Amniotic stem cell (primary cell): ENCODE results near the gene TLR9.

Source experiments
- DNase-seq: peaks from one replicate; lab custom pipeline; 2025; lab: John Stamatoyannopoulos, UW

Gene TLR9

DNA sequence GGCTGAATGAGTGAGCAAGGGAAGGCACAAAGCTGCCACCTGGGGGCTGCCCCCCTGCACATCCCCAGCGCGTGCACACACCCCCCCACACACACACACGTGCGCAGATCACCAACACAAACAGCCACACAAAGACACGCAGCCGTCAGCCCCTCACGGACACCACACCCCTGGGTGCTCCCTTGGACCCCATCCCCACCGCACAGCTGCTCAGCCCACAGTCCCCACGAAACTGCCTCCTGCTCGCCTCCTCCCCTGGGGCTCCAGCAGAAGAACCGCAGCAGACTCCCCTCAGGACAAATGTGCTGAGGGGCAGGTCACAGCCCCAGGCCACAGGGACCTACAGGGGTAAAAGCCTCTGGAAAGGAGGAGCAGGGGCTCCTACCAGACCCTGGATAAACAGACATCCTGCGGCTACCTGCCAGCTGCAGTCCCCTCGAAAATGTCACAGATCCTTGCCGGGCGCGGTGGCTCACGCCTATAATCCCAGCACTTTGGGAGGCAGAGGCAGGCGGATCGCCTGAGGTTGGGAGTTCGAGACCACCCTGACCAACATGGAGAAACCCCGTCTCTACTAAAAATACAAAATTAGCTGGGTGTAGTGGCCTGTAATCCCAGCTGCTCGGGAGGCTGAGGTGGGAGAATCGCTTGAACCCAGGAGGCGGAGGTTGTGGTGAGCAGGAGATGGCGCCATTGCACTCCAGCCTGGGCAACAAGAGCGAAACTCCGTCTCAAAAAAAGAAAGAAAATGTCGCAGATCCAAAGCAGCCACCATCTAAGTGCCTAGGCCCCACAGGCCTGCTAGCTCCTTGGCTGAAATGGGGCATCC is 7.0 kb upstream of the TLR9 start:
- DNase-seq = no peak

DNA sequence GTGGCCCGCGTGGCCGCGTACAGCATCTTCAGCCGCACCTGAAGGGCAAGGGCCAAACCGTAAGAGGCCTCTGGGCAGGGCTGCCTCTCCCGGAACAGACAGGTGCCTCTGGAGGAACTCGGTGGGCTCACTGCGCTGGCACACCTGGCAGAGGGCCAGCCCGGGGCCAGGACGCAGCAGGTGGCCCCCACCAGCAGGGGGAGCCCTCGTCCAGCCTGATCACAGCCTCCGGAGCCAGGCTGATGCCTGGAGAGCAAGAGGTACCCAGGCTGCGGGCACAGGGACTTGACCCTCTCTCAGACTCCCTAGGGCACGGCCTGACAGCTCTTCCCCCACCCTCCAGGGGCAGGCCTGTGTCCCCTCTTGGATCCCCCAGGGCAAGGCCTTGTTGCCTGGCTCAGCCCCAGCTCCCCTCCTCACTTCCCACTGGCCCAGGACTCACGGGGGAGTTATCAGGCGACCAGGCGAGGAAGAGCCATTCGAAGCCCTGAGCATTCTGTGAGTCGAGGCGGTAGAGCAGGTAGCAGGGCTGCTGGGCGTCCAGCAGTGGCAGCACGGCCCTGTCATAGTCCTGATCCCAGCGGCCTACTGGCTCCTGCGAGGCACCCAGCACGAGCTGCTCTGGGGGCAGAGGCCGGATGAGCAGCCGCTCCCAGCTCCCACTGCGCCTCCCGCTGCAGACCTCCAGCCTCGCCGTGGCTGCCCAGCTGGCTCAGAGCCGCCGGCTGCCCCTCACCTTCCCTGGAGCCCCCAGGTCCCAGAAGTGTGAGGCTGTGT is 6.2 kb upstream of the TLR9 start:
- DNase-seq = no peak

DNA sequence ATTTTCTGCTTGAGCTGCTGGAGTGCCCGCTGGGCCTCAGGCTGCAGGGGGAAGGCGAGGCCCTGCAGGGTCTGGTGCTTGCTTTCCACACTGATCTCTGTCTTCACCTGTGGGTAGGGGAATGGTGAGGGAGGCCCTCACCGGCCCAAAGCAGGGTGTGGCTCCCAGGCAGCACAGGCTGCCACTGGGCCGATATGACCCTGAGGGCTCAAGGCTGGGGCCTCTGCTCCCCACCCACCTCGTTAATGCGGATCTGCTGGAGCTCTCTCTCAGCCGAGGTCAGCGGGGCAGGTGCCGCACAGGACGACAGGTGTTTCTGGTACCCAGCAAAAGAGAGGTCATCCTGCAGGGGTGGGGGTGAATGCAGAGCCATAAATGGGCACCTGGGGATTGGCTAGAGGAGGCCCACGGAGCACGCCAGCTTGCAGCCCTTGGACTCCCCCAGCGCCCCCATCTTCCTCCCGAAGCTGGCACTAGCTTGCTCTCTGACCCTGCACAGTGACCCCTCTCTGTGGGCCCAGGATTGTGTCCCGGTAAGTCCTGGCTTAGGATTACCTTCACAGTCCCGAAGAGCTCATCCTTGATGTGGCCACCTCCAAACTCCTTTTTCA is 5.5 kb upstream of the TLR9 start:
- no peak for DNase-seq

DNA sequence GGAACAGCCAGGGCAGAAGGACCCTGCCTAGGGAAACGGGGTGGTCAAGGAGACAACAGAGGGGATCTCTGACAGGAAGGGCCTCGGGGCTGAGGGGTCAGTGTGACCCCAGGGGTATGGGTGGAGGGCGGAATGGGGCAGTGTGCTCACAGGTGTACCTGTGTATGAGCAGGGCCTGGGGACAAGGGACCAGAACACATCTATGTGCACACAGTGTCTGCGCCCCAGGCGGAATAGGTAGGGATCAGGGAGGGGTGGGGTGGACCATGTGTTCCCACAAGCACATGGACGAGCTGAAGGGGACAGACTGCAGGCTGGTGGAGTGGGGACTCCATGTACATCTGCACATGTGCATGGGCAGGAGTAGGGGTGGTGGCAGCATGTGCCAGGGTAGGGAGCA is 5.0 kb upstream of the TLR9 start:
- DNase-seq = no peak

DNA sequence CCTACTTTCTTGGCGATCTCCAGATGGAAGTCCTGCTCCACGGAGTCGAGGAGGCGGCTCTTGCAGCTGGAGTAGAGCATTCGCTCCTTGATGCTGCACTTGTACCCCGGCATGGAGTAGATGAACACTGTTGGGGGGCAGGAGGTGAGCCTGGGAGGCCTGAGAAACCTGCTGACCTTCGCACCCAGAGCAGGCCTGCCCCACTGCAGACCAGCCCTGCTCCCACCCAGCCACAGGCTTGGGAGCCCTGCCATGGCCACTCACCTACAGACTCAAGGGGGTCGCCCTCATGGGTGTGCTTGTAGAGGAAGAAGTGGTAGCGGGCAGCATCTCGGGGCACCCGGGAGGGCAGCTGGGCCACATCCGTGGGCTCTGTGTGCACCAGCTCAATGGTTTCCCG is 4.2 kb upstream of the TLR9 start:
- DNase-seq = no peak

DNA sequence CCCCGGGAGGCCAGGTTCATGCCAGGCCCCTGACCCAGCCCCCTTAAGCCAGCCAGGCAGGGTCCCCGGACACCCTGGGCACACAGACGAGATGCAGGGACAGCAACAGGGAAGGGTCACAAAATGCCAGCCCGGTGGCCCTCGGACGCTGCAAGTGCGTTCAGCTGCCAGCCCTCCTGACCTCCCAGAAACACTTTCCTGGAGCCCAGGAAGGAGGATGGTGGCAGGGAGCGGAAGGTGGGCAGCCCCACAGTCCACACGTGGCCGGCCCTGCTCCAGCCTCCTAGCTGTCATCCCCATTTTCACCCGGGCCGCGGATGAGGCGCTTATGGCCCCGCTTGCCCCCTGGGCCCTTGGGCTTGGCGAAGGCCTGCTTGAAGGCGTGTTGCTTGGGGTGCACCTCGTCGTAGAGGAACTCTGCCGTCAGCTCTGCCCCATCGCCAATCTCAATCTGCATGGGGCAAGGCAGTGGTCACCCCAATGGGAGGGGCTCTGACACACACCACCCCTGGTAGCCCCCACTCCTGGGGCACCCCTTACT is 3.4 kb upstream of the TLR9 start:
- DNase-seq = no peak

DNA sequence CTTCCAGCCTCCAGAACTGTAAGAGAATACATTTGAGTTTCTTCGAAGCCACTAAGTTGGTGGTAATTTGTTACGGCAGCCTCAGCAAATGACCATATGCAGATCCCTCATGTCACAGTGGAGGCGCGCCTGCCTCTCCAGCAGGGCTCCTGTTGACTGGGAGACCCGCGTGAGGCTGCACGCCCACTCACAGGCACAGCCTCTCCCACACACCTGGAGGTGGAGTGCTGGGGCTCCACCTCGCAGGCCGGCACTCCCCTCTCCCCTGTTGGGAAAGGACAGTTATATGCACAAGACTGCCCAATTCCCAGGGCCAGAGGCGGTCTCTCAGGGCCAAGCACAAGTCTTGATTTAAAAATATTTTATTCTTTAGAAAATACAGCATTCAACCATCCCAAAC is 2.8 kb upstream of the TLR9 start:
- no peak for DNase-seq

DNA sequence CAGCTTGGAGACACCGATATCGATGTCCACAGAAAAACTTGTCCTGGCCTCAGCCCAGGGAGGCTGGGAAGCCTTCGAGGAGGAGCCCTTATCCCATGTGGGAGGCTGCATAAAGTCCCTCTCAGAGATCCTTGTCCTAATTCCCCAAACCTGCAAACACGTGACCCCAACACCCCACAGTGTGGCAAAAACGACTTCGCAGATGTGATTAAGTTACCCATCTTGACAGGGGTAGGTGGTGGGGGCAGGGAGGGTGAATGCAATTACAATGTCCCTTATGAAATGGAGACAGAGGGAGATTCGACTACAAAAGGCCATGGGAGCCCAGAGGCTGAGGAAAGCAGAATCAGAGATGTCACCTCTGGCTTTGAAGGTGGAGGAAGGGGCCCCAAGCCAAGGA is 2.3 kb upstream of the TLR9 start:
- DNase-seq = no peak

DNA sequence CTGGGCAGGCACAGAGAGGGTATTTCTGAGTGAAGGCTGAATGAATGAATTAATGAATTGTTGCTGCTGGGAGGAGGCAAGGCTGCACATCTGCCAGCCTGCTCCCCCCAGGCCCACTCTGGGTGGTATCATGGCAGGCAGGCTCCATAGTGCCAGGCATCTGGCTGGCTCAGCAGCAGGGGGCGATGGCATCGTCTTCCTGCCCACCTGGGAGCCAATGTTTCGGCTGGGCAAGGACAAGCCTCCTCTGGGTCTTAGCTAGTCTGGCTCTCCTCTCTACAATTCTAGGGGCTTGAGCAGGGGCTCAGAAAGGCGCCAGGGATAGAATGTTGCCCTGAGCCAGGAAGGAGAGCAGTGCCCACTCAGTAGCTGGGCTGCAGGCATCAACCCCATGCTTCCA is 1.7 kb upstream of the TLR9 start:
- no peak for DNase-seq

DNA sequence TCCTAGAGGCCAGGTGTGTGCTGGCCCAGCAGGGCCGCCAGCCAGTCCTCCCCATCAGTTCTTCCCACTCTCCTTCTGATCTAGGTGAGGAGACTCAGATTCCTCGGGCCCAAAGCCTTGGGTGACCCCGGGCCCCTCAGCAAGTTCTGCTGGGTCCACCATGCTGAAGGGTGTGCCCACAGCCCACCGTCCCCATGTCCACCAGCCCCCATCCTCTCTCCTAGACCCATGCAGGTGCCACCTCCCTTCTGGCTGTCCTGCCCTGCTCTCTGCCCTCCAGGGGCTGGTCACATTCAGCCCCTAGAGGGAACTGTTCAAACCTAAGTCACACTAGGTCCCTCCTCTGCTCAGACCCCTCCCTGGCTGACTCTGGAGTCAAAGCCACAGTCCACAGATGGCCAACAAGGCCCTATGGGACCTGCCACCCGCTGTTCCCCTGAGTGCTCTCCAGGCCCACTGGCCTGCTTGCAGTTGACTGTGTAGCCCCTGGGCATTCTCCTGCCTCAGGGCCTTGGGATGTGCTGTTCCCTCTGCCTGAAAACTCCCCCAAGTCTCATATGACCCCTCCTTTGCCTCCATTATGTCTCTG is 878 bp upstream of the TLR9 start:
- DNase-seq = no peak

DNA sequence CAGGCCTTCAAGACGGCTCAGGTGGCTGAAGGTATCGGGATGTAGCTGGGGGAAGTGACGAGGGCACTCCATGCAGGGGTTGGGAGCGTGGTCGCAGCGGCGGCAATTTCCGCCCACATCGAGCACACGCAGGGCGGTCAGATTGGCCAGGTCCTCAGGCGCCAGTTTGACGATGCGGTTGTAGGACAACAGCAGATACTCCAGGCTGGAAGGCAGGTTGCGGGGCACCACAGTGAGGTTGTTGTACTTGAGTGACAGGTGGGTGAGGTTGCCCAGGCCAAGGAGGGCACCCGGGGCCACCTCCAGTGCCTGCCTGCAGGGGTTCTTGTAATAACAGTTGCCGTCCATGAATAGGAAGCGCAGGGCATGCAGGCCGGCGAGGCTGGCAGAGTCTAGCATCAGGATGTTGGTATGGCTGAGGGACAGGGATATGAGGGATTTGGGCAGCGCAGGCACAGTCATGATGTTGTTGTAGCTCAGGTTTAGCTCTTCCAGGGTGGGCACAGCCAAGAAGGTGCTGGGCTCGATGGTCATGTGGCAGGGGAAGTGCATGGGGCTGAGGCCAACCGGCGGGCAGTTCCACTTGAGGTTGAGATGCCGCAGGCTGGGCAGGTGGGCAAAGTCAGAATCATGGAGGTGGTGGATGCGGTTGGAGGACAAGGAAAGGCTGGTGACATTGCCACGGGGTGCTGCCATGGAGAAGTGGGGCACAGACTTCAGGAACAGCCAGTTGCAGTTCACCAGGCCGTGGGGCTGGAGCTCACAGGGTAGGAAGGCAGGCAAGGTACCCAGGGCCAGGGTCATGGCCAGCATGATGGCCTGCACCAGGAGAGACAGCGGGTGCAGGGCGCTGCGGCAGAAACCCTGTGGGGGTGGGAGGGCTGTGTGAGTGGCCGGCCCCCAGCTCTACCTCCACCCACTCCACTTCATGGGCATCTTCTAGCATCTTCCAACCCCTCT is 1.7 kb downstream of the TLR9 start:
- no peak for DNase-seq

DNA sequence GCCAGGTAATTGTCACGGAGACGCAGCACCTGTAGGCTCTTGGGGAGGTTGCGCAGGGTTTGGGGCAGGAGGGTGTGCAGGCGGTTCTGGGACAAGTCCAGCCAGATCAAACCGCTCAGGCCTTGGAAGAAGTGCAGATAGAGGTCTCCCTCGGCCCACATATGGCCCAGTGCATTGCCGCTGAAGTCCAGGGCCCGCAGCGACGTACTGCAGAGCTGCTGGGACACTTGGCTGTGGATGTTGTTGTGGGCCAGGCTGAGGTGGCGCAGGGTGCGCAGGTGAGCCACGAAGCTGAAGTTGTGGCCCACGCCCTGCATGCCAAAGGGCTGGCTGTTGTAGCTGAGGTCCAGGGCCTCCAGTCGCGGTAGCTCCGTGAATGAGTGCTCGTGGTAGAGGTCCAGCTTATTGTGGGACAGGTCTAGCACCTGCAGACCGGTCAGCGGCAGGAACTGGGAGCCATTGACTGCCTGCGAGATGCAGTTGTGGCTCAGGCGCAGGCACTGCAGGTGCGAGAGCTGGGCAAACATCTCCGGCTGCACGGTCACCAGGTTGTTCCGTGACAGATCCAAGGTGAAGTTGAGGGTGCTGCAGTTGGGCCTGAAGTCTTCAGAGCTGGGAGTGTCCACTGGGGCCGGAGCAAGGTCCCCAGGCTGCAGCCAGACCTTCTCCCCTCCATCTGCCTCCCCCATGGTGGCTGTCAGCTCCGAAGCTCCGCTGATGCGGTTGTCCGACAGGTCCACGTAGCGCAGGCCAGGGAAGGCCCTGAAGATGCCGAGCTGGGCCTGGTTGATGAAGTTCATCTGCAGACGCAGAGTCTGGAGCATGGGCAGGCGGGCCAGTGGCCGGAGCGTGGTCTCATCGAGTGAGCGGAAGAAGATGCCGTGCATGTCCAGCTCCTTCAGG is 2.9 kb downstream of the TLR9 start:
- no peak for DNase-seq

DNA sequence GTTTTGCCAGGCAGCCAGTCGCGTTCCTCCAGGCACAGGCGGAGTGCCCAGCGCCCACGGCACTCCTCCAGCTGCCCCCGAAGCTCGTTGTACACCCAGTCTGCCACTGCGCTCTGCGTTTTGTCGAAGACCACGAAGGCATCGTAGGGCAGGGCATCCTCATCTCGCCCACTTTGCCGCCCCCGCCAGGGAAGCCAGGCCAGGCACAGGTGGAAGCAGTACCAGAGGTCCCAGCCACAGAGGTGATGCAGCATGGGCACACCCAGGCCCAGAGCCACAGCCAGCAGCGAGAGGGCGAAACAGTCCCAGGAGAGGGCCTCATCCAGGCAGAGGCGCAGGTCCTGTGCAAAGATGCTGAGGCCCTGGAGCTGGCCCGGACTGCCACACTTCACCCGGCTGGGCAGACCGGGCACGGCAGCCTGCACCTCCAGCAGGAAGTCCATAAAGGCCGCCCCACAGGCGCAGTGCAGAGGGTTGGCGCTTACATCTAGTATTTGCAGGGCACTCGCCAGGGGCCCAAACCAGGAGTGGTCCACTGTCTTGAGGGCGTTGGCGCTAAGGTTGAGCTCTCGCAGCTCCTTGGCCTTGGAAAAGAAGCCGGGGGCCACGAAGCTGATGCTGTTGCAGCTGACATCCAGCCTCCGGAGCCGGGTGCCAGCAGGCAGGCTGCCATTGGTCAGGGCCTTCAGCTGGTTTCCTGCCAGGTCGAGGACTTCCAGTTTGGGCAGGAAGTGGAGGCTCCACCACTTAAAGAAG is 3.7 kb downstream of the TLR9 start:
- DNase-seq = no peak

DNA sequence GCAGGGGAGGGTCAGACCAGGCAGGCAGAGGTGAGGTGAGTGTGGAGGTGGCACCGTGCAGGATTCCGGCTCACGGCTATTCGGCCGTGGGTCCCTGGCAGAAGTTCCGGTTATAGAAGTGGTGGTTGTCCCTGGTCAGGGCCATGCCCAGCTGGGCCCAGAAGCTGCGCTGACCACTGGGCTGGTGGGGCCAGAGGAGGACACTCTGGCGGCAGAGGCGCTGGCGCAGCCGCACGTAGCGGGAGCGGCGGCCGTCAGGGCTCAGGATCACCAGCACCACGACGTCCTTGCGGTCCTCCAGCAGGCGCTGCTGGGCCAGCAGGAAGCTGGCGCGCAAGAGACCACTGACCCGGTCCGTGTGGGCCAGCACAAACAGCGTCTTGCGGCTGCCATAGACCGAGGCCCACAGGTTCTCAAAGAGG is 4.3 kb downstream of the TLR9 start:
- DNase-seq = no peak

DNA sequence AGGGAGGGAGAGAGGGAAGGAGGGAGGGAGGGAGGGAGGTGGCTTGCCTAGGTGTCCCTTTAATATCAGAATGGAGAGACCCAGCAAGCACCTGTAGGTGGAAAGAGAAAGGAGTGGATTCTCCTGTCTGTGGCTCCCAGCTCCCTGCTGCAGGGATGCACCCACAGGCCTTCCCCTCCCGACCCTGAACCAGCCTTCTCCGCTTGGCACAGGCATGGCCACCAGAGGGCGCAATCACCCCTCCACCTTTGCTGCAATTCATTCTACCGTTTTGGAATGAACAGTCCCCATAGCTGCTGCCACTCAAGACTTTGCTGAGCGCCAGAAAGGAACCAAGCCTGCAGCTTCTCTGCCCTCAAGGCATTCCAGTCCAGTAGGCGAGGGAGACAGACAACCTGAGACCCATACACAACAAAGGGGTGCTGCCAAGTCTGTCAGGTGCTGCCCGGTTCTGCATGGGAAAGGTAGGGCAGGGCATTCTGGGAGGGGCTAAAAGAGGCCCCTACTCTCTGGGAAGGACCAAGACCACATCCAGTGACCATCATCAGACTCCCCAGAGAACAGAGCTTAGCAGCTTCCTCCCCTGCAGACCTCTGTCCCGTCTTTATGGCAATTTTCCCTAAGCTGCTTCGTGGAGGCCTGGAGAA is 4.9 kb downstream of the TLR9 start:
- DNase-seq = peak; percentile 47

DNA sequence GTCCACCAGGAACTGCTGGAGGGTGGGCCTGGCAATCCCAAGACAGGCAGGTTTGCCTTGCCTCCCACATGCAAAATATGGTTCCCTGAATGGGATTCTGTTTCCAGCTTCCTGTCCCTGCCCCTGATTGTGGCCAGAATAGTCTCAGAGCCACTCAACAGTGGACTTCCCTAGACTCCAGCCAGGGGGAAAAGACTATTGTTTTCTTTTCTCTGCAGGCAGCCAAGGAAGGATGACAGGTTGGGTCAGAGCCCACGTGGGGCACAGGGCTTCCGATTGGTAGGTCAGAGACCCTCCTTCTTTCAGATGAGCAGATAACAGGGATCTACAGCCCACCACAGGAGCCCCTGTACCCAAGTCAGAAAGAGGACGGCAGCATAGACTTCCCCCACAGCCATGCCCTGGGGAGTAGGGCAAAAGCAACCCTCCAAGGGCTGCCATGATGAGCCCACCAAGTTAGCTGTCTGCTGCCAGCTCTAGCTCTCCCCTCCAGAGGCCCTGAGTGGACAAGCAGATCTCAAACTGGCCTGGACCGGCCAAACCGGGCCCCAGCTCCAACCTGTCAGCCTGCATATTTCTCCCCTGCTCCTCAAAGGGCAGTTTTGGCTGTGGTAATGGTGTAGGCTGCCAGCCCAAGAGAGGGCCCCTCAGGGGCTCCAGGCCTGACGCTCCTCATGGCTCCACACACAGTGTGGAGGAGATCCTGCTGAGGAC is 6.4 kb downstream of the TLR9 start:
- DNase-seq = no peak

DNA sequence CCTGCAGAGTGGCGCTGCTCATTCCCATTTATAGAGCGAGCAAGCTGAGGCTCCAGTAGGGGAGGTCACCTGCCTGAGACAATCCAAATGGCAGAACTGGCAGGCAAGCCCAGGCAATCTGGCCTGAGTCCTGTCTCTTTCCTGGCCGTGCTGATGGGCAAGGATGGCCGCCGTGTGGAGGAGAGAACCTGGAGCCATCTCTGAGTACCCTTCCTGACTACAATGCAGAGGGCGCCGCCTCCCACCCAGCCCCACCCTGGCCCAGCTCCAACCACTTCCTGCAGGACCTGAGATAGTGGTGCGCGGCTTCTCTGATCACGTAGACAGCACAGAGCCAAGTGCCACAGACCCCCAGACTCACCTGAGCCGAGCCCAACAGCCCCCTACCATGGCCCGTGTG is 7.0 kb downstream of the TLR9 start:
- no peak for DNase-seq

DNA sequence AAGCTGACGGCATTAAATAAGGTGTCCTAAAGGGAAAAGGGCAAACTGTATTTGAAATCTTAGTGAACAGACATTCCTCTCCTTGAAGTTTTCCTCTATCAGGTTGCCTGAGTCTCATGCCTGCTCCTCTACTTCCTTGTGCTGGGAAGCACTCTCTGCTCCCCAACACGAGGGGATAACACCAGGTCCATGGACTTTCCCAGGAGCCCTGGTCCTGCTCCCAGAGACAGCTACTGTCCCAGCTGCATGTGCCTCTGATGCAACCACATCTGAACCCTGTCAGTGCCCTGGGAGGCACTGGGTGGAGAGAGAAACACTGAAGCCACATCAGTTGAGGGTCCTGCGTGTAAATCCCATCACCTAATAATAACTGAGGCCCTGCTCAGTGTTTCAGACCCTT is 7.4 kb downstream of the TLR9 start:
- no peak for DNase-seq
